HG02938 (cell line): ENCODE measurements around the gene ARMC7.
"Not testable (repeated sequence)": the region's sequence is repeated elsewhere in the genome, so short reads cannot be mapped to it uniquely, and the experiment has no call there.

Experiments used
- ATAC-seq: cut with Tn5 transposase; IDR thresholded peaks from one replicate; pipeline ENCODE4 v1.9.1; 2021; ENCODE audit warnings: mild to moderate bottlenecking, moderate library complexity; ENCODE audit not compliant: unreplicated experiment

ARMC7 gene

DNA sequence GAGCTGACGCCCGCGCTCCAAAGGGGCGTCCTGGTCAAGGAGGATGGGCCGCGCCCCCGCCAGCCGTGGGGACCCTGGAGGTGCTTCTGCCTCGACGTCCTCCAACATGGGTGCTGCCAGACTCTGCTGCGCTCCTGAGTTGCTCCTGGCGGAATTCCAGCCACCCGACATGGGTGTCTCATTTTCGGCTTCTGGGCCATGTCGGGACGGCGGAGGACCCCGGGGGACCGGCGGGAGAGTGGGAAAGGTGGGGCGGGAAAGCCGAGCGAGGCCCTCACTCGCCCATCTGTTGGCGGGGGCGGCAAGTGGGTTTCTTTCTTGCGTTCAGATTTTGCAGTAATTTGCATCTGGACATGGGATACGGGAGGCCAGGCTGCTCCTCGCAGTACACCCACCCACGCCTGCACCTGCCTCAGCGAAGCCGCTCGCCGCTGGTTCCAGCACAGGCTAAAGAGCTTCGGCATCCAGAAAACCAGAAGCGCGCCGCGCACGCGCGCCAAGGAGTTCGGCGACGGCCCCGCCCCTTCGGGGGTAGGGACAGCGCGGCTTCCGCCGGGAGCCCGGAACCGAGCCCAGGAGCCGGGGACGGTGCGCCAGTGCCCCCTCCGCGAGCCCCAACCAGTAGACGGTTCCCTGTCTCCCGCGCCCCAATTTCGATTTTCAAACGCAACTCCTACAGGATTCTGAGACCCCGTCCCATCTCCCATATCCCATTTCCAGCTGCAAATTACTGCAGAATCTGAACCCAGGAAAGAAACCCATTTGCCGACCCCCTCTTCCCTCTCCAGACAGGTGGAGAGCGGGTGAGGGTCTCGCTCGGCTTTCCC is at the start of gene ARMC7:
Gene ARMC7, plus strand, starts transcription at position 563 of the 827 bp plus-strand sequence. CDS start 320 bp downstream, outside the sequence.
- ATAC-seq: peak; percentile 55

DNA sequence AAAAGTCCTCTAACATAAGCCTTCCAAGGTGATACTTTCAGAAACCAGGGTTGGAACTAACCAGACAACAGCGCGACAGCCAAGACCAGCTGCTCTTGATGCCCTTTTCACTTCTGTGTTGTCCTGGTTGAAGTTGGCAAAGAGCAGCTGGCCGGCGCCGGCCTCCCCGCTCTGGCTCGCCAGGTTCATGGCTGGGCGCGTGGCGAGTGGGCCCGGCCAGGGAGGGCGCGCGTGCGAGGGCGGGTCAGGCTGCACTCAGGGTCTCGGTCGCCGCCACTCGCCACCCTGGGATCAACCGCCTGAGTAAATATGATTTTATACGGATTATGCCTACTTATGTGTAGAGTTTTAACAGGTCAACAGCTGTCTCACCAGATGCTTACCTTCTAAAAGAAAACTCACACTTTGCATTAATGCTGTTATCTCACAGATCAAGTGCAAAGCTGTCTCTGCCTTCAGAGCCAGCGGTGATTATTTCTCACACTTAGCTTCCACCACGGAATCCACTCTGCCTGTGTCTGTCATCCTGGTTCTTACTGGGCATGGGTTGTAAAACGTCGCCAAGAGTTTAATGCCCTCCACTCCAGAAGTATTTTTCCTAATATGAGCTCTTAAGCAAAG is 49.2 kb upstream of the ARMC7 start:
- no peak for ATAC-seq

DNA sequence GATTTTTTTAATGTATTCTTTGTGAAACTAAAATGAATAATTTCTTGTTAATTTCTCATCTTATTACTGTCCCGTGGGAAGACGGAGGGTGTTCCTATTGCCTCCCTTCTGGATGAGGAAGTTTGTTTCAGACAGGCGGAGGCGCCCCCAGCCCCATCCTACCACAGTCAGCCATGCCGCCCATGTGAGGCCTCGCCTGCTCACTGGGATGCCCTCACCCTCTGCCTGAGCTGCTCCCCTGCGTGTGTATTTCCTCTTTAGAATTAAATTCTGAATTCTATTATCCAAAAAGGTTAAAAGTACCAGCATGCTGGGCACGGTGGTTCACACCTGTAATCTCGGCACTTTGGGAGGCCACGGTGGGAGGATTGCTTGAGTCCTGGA is 48.7 kb upstream of the ARMC7 start:
- no peak for ATAC-seq

DNA sequence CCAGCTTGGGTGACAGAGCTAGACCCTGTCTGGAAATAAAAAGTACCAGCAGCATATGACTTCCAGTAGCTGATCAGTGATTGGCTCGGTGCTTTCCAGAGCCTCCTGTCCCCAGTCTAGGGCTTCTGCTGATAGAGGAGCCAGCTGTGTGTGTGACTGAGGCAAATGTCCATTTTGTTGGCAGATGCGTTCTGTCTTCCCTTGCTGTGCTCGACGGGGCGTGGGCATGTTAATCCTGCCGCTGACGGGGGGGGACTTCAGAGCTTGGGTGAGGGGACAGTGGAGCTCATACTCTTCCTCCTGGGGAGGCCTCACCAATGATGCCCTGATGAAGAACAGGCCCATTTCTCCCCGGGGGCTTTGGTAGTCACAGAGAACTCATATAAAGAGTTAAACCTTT is 48.2 kb upstream of the ARMC7 start:
- no peak for ATAC-seq

DNA sequence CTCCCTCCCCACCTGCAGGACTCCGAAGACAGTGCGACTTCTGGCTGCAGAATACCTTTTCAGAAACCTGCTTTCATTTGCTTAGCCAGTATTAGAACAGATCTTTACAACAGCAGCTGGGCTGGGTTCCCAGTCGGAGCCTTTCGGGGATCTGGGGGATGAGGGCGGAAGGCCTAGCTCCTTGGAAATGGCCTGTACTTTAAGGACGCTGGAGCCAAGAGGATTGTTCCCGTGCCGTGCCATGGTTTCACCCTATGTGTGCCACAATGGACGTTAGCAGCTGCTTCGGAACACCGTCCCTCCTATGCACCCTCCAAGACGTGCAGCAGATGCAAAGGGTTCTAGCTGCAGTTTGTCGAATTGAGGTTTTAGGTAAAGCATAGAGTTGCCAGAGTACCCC is 46.6 kb upstream of the ARMC7 start:
- no peak for ATAC-seq

DNA sequence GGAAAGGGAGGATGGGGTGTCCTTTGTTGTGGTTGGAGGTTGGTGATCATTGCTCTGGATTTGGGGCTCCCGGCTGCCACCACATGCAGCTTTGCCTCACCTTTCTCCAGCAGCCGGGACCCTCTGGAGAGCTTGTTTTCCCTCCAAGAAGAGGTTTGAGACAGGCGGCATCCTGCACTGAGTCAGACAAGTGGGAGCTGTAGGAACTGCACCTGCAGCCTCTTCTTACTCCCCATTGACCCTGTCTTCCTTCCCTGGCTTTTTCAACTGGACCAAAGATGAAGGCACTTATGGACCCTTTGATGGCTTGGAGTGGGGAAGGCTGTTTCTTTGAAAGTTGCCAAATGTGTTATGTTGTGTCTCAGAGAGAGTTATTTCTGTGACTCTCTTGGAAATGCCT is 46.1 kb upstream of the ARMC7 start:
- no peak for ATAC-seq

DNA sequence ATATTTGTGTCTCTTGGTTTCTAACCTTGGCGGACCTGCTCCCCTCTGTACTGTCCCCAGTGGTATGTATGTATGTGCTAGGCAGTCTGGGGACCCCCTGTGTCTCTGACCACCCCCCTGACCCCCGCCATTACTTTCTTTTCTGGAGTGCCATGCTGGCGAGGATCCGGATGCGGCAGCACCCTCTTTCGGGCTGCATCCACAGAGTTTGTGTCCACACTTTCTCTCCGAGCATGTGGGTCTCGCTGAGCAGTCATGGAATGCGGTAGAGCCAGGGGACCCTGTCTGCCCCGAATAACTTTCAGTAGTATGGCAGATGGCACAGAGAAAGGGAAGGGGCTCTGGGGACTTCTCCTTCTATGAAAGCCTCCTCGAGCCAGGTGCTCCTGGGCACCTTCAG is 45.7 kb upstream of the ARMC7 start:
- no peak for ATAC-seq

DNA sequence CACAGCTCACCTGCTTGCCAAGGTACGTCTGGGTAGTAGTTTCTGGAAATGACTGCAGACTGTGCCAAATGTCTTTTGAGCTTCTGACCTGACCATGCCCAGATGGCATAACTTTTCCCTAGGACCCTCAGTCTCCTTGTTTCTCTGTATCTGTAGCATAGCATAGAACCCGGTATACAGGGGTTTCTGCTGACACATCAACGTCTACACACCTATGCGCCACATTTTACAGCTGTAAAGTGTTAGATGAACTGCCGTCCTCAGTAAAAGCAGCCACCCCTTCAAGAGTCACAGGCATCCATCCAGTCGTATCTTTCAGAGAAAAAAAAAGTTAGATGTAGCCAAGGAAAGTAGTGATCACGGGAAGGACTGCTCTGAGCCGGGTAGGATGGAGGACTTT is 45.3 kb upstream of the ARMC7 start:
- ATAC-seq: no peak

DNA sequence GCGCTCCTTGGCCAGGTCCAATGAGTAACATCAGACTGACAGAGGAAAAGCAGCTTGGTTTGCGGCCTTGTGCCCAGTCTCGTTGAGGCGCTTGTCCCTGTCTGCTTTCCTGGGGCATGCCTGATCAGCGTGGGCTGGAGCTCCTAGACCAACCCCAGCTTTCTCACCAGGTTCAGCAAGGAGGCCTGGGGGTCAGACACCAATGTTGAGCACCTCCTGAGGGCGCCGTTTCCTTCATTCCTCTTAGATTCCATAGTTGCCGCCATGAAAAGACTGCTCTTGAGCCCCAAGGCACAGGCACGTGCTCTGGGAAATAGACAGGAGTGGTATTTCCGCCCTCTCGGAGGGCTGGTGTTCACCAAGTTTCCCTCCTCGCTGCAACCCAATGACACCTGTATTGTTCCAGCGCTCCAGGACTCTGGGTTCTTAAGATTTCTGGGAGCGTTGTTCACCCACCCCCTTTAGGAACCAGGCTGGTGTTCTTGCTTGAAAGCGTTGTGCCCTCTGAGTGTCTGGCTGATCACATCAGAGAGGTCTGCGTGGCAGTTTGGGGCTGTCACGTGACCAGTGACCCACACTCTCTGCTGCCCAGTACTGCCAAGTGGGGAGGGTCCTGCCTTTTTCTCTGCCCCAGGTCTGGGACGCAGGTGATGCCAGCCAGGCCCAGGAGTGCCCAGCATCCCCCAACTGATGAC is 44.8 kb upstream of the ARMC7 start:
- no peak for ATAC-seq

DNA sequence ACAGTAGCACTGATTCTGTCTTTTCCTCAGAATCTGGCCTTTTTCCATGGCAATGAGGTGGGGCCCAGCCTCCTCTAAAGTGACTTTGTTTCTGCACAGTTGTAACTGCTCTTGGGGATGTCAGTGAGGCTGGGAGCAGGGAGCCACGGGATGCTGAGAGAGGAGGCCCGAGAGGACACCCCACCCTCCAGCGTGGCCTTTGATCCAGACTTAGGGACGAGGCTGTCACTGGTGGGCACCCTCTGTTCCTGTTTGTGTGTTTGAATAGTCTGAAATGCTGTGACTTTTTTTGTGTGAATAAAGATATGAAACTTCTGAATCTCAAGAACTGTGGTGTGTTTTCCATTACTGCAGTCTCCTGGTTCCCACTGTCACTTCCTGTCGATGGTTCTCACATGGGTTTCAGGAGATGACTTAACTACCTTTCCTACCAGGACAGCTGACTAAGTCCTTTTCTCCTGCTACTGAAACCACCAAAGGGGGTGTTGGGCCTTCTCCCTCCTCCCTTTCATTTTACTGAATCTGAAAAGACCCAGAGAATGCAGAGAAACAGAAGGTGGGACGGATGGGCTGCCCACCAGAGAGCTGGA is 44.1 kb upstream of the ARMC7 start:
- no peak for ATAC-seq

DNA sequence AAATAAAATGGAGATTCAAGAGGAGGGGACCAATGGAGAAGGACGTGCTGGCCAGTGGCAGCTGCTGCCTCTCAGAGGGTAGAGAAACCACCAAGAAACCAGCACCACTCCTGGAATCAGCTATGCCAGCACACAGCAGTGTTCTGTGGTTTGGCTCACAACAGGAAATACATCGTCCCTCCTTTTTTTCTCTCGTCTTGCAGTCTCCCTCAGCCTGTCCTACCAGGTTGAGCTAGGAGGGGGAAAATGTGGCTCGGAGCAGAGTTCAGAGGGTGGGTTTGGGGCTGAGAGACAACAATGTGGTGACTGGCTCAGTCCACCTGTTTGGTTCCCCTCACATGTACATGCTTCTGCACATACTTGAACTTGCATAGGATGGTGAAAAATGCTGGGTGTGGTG is 41.9 kb upstream of the ARMC7 start:
- no peak for ATAC-seq

DNA sequence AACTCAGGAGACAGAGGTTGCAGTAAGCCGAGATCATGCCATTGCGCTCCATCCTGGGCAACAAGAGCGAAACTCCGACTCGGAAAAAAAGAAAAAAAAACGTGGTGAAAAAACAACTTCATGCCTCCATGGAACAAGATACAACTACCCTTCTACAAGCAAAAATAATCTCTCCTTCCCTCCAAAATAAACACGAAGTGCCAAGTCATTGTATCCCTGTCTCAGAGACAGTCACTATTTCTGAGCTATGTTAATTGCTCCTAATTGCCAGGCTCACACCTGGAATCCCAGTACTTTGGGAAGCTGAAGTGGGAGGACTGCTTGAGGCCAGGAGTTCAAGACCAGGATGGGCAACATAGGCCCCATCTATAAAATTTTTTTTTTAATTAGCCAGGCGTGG is 41.0 kb upstream of the ARMC7 start:
- no peak for ATAC-seq

DNA sequence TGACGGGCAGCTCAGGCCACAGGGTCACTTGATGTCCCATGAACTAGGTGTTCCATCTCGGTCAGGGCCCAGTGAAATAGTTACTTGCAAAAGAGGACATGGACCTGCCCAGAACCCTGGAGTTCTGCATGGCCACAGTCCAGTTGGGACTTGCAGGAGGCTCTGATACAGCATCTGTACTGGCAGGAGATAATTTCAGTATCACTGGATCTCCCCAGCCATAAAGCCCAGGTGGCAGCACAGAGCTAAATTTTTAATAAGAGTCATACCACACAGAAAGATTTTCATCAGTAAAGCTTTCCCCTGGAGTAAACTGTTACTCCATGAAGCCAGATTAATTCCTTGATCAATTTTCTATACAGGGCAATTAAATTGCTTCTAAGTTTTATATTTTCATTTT is 40.0 kb upstream of the ARMC7 start:
- no peak for ATAC-seq

DNA sequence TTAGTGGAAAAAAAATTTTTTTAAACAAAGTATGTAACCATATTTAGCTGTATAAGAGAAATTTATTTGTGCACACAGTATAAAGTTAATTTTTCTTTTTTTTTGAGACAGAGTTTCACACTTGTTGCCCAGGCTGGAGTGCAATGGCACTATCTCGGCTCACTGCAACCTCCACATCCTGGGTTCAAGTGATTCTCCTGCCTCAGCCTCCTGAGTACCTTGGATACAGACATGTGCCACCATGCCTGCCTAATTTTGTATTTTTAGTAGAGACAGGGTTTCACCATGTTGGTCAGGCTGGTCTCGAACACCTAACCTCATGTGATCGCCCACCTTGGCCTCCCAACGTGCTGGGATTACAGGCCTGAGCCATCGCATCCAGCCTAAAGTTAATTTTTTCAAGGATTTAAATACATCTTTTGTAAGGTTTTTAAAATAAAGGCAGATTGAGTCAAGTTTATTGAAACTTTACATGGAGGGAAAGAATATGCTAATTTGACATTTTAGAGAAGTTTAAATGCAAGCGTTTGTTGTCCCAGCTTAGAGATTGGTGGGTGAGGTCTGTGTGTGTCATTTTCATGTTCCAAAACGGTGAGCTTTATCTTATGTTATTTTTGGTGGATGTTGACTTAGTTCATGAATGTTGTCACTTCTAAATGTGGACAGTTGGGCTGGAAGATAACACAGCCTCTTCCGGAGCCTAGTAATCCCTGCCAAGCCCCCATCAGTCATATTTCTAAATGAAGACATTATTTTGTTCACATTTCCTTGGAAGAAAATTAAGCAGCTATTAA is 38.1 kb upstream of the ARMC7 start:
- ATAC-seq: not testable (repeated sequence)

DNA sequence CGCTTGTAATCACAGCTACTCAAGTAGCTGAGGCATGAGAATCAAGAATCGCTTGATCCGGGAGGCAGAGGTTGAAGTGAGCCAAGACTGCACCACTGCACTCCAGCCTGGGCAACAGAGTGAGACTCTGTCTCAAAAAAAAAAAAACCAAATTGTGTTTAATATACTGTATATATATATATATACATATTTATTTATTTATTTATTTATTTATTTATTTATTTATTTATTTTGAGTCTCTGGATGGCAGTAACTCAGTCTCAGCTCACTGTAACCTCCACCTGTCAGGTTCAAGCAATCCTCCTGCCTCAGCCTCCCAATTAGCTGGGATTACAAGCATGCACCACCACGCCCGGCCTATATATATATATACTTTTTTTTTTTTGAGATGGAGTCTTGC is 36.9 kb upstream of the ARMC7 start:
- ATAC-seq: not testable (repeated sequence)

DNA sequence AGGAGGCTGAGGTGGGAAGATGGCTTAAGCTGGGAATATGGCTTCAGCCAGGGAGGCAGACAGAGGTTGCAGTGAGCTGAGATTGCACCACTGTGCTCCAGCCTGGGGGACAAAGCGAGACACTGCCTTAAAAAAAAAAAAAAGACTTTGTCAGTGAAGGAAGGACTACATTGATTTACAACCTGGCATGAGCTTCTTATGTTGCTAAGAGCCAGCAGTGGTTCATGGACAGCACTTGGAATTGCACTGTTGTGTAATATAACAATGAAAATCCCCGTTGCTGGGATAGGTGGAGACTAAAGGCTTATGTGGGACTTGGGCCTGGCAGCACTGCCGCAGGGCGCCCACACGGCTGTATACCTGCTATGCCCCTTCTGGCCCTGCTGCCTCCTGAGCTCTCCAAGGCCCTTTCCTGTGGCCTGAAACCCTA is 36.1 kb upstream of the ARMC7 start:
- ATAC-seq: no peak

DNA sequence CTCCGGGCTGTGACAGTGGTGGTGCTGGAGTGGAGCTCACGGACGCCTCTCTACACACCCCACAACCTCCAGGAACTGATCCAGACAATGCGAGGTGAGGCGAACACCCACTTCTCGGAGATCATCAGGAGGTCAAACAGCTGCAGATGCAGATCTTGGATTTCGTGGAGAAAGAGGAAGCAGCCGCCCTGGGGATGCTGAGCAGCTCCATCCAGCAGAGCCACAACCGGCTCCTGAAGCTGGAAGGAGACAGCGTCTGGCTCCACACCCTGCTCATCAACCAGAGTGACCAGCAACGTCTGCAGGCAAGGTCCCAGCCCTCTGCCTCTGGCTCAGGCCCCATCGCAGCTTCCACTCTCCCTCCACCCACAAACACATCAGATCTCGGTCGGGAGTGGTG is 35.2 kb upstream of the ARMC7 start:
- no peak for ATAC-seq

DNA sequence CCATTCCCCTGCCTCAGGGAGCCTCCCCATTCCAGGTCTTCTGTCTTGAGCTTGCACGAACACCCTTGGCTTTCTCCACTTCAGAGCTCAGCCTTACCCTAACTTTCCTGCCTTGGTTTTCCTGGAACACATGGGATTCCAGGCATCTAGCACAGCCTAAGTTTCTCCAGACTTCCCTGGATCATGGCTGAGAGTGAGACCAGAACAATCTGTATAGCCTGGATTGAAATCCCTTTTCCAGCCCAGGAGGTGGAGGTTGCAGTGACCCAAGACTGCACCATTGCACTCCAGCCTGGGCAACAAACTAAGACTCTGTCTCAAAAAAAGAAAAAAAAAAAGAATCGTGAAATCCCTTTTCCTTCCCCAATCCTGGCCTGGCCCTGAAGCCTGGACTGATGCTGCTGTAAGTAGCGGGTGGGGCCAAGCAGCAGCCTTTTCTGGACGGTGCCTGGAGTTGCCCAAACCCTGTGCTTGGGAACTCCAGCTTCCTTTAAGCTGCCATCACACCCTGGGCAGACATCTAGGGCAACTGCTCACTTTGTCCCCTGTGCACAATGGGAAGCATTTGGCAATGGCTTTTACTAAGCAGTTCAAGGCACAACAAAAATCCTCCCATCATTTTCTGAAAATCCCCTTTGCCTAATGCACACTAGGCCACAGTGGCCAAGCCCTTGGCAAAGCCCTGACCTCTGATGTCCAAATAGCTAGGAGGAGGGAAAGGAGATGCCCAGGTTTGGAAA is 34.0 kb upstream of the ARMC7 start:
- ATAC-seq: no peak

DNA sequence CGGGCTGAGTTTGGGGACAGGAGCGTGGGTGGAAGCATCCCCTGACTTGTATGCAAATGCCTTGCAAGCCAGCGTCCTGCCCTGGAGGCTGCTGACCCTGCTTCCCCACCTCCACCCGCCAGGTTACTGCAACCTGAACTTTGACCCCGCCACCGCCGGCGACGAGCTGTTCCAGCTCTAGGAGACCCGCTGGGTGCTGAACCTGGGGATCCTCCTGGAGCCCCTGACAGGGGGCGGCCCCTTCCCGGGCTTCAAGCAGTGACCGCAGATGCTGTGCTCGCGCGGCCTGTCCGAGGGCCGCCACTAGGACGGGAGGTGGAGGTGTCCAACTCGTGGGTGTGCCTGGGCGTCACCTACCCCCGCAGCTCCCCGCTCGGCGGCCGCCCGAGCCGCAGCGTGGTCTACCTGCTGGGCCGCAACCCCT is 32.7 kb upstream of the ARMC7 start:
- ATAC-seq: no peak
